ENCODE data around the gene DDX23.

DNA sequence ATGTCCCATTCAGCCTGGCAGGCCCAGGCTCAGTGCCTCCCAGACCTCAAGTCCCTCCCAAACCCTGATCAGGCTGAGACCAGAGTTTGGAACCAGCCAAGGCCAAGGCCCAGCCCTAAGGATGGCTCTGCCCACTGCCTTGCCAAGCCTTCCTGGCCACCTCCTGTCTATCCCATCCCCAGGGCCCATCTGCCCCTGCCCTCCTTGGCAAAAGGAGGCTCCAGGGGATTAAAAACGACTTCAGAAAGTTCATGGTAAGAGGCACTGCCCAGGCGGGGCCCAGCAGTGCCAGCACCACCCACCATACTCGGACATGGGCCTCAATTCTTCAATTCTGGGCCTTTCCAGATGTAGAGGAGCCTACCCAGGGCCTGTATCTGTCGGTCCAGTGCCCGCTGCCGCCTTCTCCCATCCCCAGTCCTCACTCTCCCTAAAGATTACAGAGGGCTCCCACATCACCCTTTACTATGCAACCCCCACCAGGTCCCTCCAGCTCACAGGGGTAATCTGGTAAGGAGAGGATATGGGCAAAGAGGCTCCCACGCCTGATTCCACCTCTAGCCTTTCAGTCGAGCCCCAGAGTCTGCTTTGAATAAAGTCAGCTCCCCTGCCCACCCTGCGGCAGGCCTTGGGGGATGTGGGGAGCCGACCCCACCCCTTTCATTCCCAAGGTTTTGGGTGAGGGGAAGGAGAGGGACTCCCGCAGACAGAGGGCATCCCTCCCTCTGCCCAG lies 64.0 kb downstream of the DDX23 start:
- TF ChIP-seq CTCF (conservative IDR thresholded peaks at IDR 0.05) (no peak), ZFX (IDR thresholded peaks at IDR 0.05) (no peak)

All from C4-2B (cell line).